ENCODE data around the gene RASSF4.

RASSF4 gene

DNA sequence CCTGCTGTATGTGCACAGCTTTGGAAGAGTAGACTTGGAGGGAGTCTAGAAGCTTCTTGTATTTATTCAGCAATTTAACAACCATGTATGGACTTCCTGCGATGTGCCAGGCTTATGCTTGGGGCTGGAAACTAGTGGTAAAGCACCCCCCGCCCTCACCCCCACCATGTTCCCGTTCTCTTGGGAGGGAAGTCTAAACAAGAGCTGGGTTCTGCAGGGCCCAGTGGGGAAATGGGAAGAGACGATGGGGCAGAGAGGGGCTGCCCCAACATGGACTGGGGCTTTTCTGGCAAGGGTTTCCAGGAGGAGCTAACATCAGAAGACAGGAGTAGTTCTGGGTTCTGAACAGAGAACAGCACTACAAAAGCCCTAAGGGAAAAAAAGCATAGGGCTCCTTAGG is 8.0 kb downstream of the RASSF4 start:
- no peak overlapping the region for H3K4me3 ChIP-seq (ENCODE audit: low read depth, low read length)
- no peak for DNase-seq (ENCODE audit: low read depth, low spot score)
- TF ChIP-seq, protein P1, sequence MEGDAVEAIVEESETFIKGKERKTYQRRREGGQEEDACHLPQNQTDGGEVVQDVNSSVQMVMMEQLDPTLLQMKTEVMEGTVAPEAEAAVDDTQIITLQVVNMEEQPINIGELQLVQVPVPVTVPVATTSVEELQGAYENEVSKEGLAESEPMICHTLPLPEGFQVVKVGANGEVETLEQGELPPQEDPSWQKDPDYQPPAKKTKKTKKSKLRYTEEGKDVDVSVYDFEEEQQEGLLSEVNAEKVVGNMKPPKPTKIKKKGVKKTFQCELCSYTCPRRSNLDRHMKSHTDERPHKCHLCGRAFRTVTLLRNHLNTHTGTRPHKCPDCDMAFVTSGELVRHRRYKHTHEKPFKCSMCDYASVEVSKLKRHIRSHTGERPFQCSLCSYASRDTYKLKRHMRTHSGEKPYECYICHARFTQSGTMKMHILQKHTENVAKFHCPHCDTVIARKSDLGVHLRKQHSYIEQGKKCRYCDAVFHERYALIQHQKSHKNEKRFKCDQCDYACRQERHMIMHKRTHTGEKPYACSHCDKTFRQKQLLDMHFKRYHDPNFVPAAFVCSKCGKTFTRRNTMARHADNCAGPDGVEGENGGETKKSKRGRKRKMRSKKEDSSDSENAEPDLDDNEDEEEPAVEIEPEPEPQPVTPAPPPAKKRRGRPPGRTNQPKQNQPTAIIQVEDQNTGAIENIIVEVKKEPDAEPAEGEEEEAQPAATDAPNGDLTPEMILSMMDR (IDR thresholded peaks at IDR 0.05; ENCODE audit: low read depth, low read length): no peak
- in situ Hi-C loops (cut with HindIII; ENCODE audit: low sequenced_read_pairs): no loop called here

DNA sequence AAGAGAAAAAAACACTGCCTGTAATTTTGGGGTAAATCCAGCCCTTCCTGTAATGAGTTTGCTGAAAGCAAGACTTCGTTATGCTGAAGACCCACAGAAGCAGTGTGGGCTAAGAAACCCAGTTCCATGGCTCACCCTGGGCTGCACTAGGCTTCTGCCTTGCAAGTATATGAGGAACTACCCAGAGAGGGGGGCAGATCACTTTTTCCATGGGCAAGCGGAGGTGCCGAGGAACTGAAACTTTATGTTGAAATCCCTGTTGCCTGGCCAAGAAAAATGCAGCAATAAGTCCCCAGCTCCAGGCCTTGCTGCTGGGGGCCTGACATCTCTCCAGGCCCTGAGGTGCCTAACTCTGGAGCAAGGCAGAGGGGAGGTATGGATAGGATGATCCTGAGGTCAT is 8.5 kb downstream of the RASSF4 start:
- TF ChIP-seq, protein P1 (IDR thresholded peaks at IDR 0.05; ENCODE audit: low read depth, low read length): no peak
- in situ Hi-C loops (cut with HindIII; ENCODE audit: low sequenced_read_pairs): no loop called here
- DNase-seq (ENCODE audit: low read depth, low spot score): no peak
- H3K4me3 ChIP-seq (ENCODE audit: low read depth, low read length): no peak overlapping the region

DNA sequence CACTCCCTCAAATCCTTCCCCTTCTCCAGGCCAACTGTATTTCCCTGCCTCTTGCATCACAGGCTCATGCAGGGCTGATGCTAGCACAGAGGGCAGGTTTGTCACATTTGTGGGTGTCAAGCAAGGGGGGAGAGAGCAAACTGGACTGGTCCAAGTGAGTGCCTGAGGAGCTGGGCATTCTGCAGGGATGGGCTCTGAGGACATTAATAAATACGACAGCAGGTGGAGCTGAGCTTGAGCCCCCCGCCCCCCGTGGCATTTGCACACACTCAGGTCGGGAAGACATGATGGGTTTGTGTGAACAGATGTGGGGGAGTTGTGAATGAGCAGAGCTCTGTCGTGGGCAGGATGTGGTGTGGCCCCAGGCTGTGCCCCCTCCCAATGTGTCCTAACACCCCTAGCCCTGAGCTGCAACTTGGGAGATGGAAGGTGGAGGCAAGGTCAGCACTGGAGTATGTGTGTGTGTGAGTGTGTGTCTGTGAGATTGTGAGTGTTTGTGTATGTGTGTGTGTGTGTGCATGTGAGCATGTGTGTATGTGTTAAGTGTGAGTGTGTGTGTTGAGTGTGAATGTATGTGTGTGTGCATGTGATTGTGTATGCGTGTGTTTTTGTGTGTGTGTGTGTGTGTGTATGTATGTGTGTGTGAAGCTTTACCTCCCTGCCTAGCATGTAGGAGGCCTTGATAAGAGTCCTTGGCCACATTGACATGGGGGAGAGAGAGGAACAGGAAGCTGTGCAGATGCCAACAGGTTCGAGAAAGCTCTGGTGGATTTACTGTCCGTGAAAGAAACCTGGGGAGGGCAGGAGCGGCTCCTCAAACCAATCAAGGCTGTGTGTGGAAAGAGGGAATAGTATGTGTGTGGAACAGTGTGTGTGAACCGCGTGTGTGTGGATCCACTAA is 9.1 kb downstream of the RASSF4 start:
- TF ChIP-seq, protein P1 (IDR thresholded peaks at IDR 0.05; ENCODE audit: low read depth, low read length): no peak
- H3K4me3 ChIP-seq (ENCODE audit: low read depth, low read length): no peak overlapping the region
- no peak for DNase-seq (ENCODE audit: low read depth, low spot score)
- in situ Hi-C loops (cut with HindIII; ENCODE audit: low sequenced_read_pairs): no loop called here

DNA sequence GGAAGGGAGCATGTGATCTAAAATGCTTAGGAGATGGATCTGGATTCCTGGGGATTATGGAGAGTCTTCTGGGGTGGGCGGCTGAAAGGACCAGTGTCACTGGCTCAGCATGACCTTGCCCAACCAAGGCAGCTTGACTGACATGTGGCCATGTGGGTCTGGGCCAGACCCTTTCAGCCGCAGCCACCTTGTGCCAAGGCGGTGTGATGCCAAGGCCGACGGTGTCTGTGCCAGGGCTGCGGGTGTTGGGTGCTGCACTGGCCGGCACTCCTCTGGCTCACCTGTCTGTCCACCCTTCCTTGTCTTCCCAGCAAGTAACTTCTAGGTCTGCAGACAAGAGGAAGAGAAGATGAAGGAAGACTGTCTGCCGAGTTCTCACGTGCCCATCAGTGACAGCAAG is 10.3 kb downstream of the RASSF4 start:
- TF ChIP-seq, protein P1 (IDR thresholded peaks at IDR 0.05; ENCODE audit: low read depth, low read length): no peak
- in situ Hi-C loops (cut with HindIII; ENCODE audit: low sequenced_read_pairs): no loop called here
- no peak overlapping the region for H3K4me3 ChIP-seq (ENCODE audit: low read depth, low read length)
- DNase-seq (ENCODE audit: low read depth, low spot score): no peak

DNA sequence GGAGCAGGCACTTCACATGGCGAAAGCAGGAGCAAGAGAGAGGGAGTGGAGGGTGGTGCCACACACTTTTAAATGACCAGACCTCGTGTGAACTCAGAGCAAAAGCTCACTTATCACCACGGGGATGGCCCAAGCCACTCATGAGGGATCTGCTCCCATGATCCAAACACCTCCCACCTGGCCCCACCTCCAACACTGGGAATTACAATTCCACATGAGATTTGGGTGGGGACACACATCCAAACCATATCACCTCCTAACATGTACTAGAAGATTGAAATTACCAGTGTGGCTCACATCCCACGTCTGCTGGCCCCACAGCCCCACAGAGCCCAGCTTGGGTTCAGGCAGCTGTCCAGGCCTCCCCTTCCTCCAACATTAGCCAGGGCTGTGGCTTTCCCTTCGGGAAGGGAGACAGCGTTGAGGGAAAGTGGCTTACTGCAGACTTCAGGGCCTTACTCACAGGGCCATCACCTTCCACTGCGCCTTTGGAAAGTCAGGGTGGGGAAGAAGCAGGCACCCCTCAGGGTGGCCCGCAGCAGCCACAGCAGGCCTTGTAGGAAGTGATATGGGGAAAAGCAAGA is 11.3 kb downstream of the RASSF4 start:
- DNase-seq (ENCODE audit: low read depth, low spot score): no peak
- TF ChIP-seq, protein P1 (IDR thresholded peaks at IDR 0.05; ENCODE audit: low read depth, low read length): no peak
- no peak overlapping the region for H3K4me3 ChIP-seq (ENCODE audit: low read depth, low read length)
- in situ Hi-C loops (cut with HindIII; ENCODE audit: low sequenced_read_pairs): no loop called here

DNA sequence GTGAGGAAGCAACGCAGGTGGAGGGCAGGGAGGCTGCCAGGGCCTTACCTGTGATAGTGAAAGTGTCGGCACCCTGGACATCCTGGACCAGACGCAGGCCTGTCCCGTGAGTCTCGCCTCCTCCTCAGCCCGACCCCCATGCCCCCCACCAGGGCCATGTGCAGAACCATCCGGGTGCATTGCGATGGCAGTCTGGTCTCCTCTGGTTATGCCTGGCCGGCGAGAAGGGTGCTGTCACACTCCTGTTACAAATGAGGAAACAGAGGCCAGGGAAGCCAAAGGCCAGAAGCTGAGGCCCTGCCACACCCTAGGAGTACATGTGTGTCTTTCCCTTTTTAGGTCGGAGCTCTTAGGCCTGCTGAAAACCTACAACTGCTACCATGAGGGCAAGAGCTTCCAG is 11.8 kb downstream of the RASSF4 start:
- no peak overlapping the region for H3K4me3 ChIP-seq (ENCODE audit: low read depth, low read length)
- DNase-seq (ENCODE audit: low read depth, low spot score): no peak
- TF ChIP-seq, protein P1 (IDR thresholded peaks at IDR 0.05; ENCODE audit: low read depth, low read length): no peak
- in situ Hi-C loops (cut with HindIII; ENCODE audit: low sequenced_read_pairs): no loop called here
